Measurements from ENCODE around the gene MYLK3.

Gene MYLK3

GRCh38 chr16:46732561-46732960 lies 15.6 kb downstream of the MYLK3 start:
- H3K4me3 ChIP-seq (ENCODE audit: low read depth in 1 of 2, low read length in 2 of 2) = no peak overlapping the region
- no peak overlapping the region for H3K27ac ChIP-seq (ENCODE audit: low read length)
- H3K4me1 ChIP-seq (ENCODE audit: control insufficient read depth in 1 of 2, insufficient read depth in 2 of 2, low read length in 2 of 2) = no peaks in the 10 kb centered on the region
- H3K9me3 ChIP-seq (ENCODE audit: control insufficient read depth in 1 of 2, low read length in 2 of 2) = no peaks in the 10 kb centered on the region
- H3K36me3 ChIP-seq (ENCODE audit: control insufficient read depth in 1 of 2, insufficient read depth in 2 of 2, low read length in 2 of 2) = no peaks in the 10 kb centered on the region
- H3K27me3 ChIP-seq (ENCODE audit: low read depth, low read length) = no peaks in the 10 kb centered on the region

DNA sequence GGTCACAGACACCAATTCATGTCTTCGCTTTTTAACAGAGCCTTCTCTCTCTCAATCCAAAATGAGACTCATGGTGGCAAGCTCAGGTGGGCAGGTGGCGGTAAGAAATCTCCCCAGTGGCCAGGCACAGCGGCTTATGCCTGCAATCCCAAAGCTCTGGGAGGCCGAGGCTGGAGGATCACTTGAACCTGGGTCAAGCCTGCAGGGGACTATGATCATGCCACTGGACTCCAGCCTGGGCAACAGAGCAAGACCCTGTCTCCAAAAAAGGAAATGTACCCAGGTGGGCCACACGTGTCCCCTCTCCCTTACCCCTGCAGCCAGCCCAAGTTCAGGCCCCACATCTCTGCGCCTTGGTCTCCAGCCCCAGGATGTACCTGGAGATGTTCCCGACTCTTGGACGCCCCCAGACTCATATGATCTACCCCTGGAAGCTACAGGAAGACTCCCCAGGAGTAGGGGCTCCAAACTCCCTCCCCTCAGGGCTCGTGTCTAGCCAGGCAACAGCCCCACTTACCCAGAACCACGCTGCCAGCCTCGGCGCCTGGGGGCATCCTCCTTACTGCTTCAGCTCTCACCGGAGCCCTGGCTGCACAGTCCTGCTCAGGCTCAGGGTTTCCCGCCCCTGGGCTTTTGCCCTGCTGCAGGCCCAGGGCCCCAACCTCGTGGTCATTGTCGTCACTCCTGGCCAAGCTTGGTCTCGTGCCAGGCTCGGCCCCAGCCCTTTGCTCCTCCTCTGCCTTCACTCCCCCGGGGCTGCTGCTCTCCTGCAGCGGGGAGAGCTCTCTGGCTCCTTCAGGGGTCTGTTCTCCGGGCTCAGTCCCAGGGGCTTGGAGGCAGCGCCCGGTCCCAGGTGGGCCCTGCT lies 16.2 kb downstream of the MYLK3 start:
- Histone ChIP-seq H3K4me1 (ENCODE audit: control insufficient read depth in 1 of 2, insufficient read depth in 2 of 2, low read length in 2 of 2) (no peaks in the 10 kb centered on the region), H3K27me3 (ENCODE audit: low read depth, low read length) (no peaks in the 10 kb centered on the region), H3K9me3 (ENCODE audit: control insufficient read depth in 1 of 2, low read length in 2 of 2) (no peaks in the 10 kb centered on the region), H3K4me3 (ENCODE audit: low read depth in 1 of 2, low read length in 2 of 2) (no peak overlapping the region), H3K36me3 (ENCODE audit: control insufficient read depth in 1 of 2, insufficient read depth in 2 of 2, low read length in 2 of 2) (no peaks in the 10 kb centered on the region), H3K27ac (ENCODE audit: low read length) (no peak overlapping the region)

DNA sequence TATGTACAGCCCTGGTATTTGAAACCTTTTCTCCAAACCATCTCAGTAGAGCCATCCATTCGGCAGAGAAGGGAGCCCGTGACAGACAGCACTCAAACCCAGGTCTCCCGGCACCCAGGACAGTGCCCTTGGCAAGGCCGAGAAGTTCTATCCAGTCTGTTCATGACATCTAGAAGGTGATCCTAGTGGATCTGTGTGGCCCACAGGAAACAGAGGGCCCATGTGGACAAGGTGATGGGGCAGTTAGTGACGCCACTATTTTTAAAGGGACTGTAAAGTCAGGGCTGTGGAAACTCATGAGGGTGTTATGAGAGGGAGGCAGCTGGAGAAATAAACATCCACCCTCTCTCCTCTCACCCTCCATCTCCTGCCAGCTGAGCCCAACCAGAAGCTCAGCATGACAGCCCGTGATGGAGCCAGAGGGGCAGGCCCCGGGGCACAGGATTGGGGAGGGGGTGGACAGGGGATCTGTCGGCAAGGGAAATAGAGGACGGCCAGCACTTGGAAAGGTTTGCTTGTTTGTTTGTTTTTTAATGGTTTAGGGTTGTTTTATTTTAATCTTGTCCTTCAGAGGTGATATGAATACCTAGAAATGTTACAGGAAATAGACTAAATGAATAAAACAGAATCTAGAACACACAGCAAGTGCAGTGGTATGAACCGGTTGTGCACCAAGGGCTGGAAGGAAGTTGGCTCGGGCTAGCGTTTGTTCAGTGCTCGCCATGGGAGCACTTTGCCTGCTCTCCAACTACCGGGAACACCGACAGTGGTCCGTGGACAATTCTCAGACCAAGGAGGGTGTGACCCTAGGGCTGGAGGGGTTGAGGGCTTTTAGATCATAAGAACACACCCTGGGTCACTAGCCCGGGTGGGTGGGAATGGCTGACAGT lies 17.1 kb downstream of the MYLK3 start:
- Histone ChIP-seq H3K4me3 (ENCODE audit: low read depth in 1 of 2, low read length in 2 of 2) (no peak overlapping the region), H3K36me3 (ENCODE audit: control insufficient read depth in 1 of 2, insufficient read depth in 2 of 2, low read length in 2 of 2) (no peaks in the 10 kb centered on the region), H3K27ac (ENCODE audit: low read length) (no peak overlapping the region), H3K4me1 (ENCODE audit: control insufficient read depth in 1 of 2, insufficient read depth in 2 of 2, low read length in 2 of 2) (no peaks in the 10 kb centered on the region), H3K9me3 (ENCODE audit: control insufficient read depth in 1 of 2, low read length in 2 of 2) (no peaks in the 10 kb centered on the region), H3K27me3 (ENCODE audit: low read depth, low read length) (no peaks in the 10 kb centered on the region)

DNA sequence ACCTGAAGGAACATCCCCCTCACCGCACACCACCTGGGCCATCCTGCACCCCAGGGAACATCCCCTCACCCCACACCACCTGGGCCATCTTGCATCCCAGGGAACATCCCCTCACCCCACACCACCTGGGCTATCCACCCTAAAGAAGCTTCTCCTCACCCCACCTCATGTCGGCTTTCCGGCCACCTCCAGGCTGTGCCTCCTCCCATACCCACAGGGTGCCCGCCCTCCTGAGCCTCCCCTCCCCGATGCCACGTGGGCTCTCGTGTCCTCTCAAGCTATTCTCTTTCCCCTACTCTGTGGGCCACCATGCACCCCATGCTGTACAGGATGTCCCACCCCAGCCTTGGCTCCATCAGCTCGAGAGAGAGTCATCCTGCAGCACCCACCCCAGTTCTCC lies 18.0 kb downstream of the MYLK3 start:
- H3K36me3 ChIP-seq (ENCODE audit: control insufficient read depth in 1 of 2, insufficient read depth in 2 of 2, low read length in 2 of 2) = no peaks in the 10 kb centered on the region
- H3K4me1 ChIP-seq (ENCODE audit: control insufficient read depth in 1 of 2, insufficient read depth in 2 of 2, low read length in 2 of 2) = no peaks in the 10 kb centered on the region
- H3K27ac ChIP-seq (ENCODE audit: low read length) = no peak overlapping the region
- H3K9me3 ChIP-seq (ENCODE audit: control insufficient read depth in 1 of 2, low read length in 2 of 2) = peaks cover 0 to 2% of the 10 kb centered on the region in 2 donors
- no peaks in the 10 kb centered on the region for H3K27me3 ChIP-seq (ENCODE audit: low read depth, low read length)
- no peak overlapping the region for H3K4me3 ChIP-seq (ENCODE audit: low read depth in 1 of 2, low read length in 2 of 2)

GRCh38 chr16:46729326-46729995 lies 18.7 kb downstream of the MYLK3 start:
- no peaks in the 10 kb centered on the region for H3K27me3 ChIP-seq (ENCODE audit: low read depth, low read length)
- peaks cover 0 to 3% of the 10 kb centered on the region in 2 donors for H3K9me3 ChIP-seq (ENCODE audit: control insufficient read depth in 1 of 2, low read length in 2 of 2)
- no peak overlapping the region for H3K4me3 ChIP-seq (ENCODE audit: low read depth in 1 of 2, low read length in 2 of 2)
- no peaks in the 10 kb centered on the region for H3K36me3 ChIP-seq (ENCODE audit: control insufficient read depth in 1 of 2, insufficient read depth in 2 of 2, low read length in 2 of 2)
- H3K4me1 ChIP-seq (ENCODE audit: control insufficient read depth in 1 of 2, insufficient read depth in 2 of 2, low read length in 2 of 2) = no peaks in the 10 kb centered on the region
- no peak overlapping the region for H3K27ac ChIP-seq (ENCODE audit: low read length)

- no peak overlapping the region for H3K4me3 ChIP-seq (ENCODE audit: low read depth in 1 of 2, low read length in 2 of 2)
- no peaks in the 10 kb centered on the region for H3K4me1 ChIP-seq (ENCODE audit: control insufficient read depth in 1 of 2, insufficient read depth in 2 of 2, low read length in 2 of 2)
- H3K36me3 ChIP-seq (ENCODE audit: control insufficient read depth in 1 of 2, insufficient read depth in 2 of 2, low read length in 2 of 2) = no peaks in the 10 kb centered on the region
- H3K27ac ChIP-seq (ENCODE audit: low read length) = no peak overlapping the region
- H3K9me3 ChIP-seq (ENCODE audit: control insufficient read depth in 1 of 2, low read length in 2 of 2) = peaks cover 0 to 3% of the 10 kb centered on the region in 2 donors
- H3K27me3 ChIP-seq (ENCODE audit: low read depth, low read length) = no peaks in the 10 kb centered on the region
Observed at GRCh38 chr16:46728806-46729205, 19.3 kb downstream of the MYLK3 start.

- Histone ChIP-seq H3K27me3 (ENCODE audit: low read depth, low read length) (no peaks in the 10 kb centered on the region), H3K4me1 (ENCODE audit: control insufficient read depth in 1 of 2, insufficient read depth in 2 of 2, low read length in 2 of 2) (no peaks in the 10 kb centered on the region), H3K36me3 (ENCODE audit: control insufficient read depth in 1 of 2, insufficient read depth in 2 of 2, low read length in 2 of 2) (no peaks in the 10 kb centered on the region), H3K27ac (ENCODE audit: low read length) (no peak overlapping the region), H3K9me3 (ENCODE audit: control insufficient read depth in 1 of 2, low read length in 2 of 2) (peaks cover 0 to 7% of the 10 kb centered on the region in 2 donors), H3K4me3 (ENCODE audit: low read depth in 1 of 2, low read length in 2 of 2) (no peak overlapping the region)
Observed at GRCh38 chr16:46727630-46728029, 20.5 kb downstream of the MYLK3 start.

GRCh38 chr16:46727184-46727583 lies 21.0 kb downstream of the MYLK3 start:
- Histone ChIP-seq H3K27ac (ENCODE audit: low read length) (no peak overlapping the region), H3K4me1 (ENCODE audit: control insufficient read depth in 1 of 2, insufficient read depth in 2 of 2, low read length in 2 of 2) (no peaks in the 10 kb centered on the region), H3K9me3 (ENCODE audit: control insufficient read depth in 1 of 2, low read length in 2 of 2) (peaks cover 0 to 7% of the 10 kb centered on the region in 2 donors), H3K4me3 (ENCODE audit: low read depth in 1 of 2, low read length in 2 of 2) (no peak overlapping the region), H3K27me3 (ENCODE audit: low read depth, low read length) (no peaks in the 10 kb centered on the region), H3K36me3 (ENCODE audit: control insufficient read depth in 1 of 2, insufficient read depth in 2 of 2, low read length in 2 of 2) (no peaks in the 10 kb centered on the region)

GRCh38 chr16:46721885-46722284 lies 26.3 kb downstream of the MYLK3 start:
- no peak overlapping the region for H3K27ac ChIP-seq (ENCODE audit: low read length)
- peaks cover 0 to 7% of the 10 kb centered on the region in 2 donors for H3K9me3 ChIP-seq (ENCODE audit: control insufficient read depth in 1 of 2, low read length in 2 of 2)
- H3K4me3 ChIP-seq (ENCODE audit: low read depth in 1 of 2, low read length in 2 of 2) = no peak overlapping the region
- no peaks in the 10 kb centered on the region for H3K36me3 ChIP-seq (ENCODE audit: control insufficient read depth in 1 of 2, insufficient read depth in 2 of 2, low read length in 2 of 2)
- no peaks in the 10 kb centered on the region for H3K27me3 ChIP-seq (ENCODE audit: low read depth, low read length)
- H3K4me1 ChIP-seq (ENCODE audit: control insufficient read depth in 1 of 2, insufficient read depth in 2 of 2, low read length in 2 of 2) = no peaks in the 10 kb centered on the region

DNA sequence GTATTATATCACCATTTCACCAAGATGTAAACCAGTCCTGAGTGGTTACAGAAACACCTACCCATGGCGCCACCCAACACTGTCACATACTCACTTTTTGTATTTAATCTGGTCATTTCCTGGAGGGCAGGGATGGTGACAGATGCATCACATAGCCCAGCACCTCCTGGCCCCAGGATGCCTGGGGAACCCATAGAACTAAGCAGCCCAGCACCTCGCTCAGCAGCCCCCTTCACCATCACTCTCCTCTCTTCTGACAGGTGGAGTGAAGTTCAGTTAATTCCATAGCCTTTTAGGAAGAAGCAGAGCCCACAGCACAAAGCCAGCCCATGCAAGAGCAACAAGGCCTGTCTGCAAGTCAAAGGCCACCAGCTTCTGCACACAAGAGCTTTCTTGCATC lies 27.5 kb downstream of the MYLK3 start:
- no peak overlapping the region for H3K4me3 ChIP-seq (ENCODE audit: low read depth in 1 of 2, low read length in 2 of 2)

GRCh38 chr16:46719528-46719927 lies 28.6 kb downstream of the MYLK3 start:
- Histone ChIP-seq H3K4me1 (ENCODE audit: control insufficient read depth in 1 of 2, insufficient read depth in 2 of 2, low read length in 2 of 2) (no peaks in the 10 kb centered on the region), H3K9me3 (ENCODE audit: control insufficient read depth in 1 of 2, low read length in 2 of 2) (peaks cover 0 to 7% of the 10 kb centered on the region in 2 donors), H3K27ac (ENCODE audit: low read length) (no peak overlapping the region), H3K36me3 (ENCODE audit: control insufficient read depth in 1 of 2, insufficient read depth in 2 of 2, low read length in 2 of 2) (no peaks in the 10 kb centered on the region), H3K27me3 (ENCODE audit: low read depth, low read length) (no peaks in the 10 kb centered on the region), H3K4me3 (ENCODE audit: low read depth in 1 of 2, low read length in 2 of 2) (no peak overlapping the region)

More for the DNA sequence above, 27.5 kb downstream of the MYLK3 start:
- H3K36me3 ChIP-seq (ENCODE audit: control insufficient read depth in 1 of 2, insufficient read depth in 2 of 2, low read length in 2 of 2) = no peaks in the 10 kb centered on the region
- H3K4me1 ChIP-seq (ENCODE audit: control insufficient read depth in 1 of 2, insufficient read depth in 2 of 2, low read length in 2 of 2) = no peaks in the 10 kb centered on the region
- H3K27me3 ChIP-seq (ENCODE audit: low read depth, low read length) = no peaks in the 10 kb centered on the region
- peaks cover 0 to 8% of the 10 kb centered on the region in 2 donors for H3K9me3 ChIP-seq (ENCODE audit: control insufficient read depth in 1 of 2, low read length in 2 of 2)
- no peak overlapping the region for H3K27ac ChIP-seq (ENCODE audit: low read length)
